HG02943 (cell line): ENCODE data around the gene DYNC2LI1.

Experiments used
- ATAC-seq: cut with Tn5 transposase; IDR thresholded peaks from one replicate; pipeline ENCODE4 v1.9.1; 2021; ENCODE audit warnings: mild to moderate bottlenecking, low read depth, moderate library complexity; ENCODE audit not compliant: unreplicated experiment

Gene DYNC2LI1

GRCh38 chr2:43841949-43842865 is 68.4 kb downstream of the DYNC2LI1 start:
- ATAC-seq, result no peak

GRCh38 chr2:43842866-43843226 is 69.0 kb downstream of the DYNC2LI1 start:
- no peak for ATAC-seq

- ATAC-seq, result no peak
Measured at GRCh38 chr2:43845181-43845580, 71.3 kb downstream of the DYNC2LI1 start.

- ATAC-seq, result no peak
Measured at GRCh38 chr2:43846140-43846793, 72.4 kb downstream of the DYNC2LI1 start.

GRCh38 chr2:43848214-43848613 is 74.4 kb downstream of the DYNC2LI1 start:
- no peak for ATAC-seq

- no peak for ATAC-seq
Measured at GRCh38 chr2:43851011-43851980, 77.5 kb downstream of the DYNC2LI1 start.

- ATAC-seq, result no peak
Measured at GRCh38 chr2:43852196-43852730, 78.4 kb downstream of the DYNC2LI1 start.

GRCh38 chr2:43853141-43854081 is 79.6 kb downstream of the DYNC2LI1 start:
- ATAC-seq, result no peak

- no peak for ATAC-seq
Measured at GRCh38 chr2:43854671-43855070, 80.8 kb downstream of the DYNC2LI1 start.

- no peak for ATAC-seq
Measured at GRCh38 chr2:43855292-43855691, 81.5 kb downstream of the DYNC2LI1 start.
